Glomerular visceral epithelial cell (primary cell): ENCODE data around the gene NTM.

Experiments
- DNase-seq: peaks from one replicate; pipeline ENCODE4 v3.0.0-alpha.2; 2016; ENCODE audit errors: extremely low spot score

Gene NTM

GRCh38 chr11:131499199-131499598, 128.8 kb downstream of the NTM start:
- no peak for DNase-seq

DNA sequence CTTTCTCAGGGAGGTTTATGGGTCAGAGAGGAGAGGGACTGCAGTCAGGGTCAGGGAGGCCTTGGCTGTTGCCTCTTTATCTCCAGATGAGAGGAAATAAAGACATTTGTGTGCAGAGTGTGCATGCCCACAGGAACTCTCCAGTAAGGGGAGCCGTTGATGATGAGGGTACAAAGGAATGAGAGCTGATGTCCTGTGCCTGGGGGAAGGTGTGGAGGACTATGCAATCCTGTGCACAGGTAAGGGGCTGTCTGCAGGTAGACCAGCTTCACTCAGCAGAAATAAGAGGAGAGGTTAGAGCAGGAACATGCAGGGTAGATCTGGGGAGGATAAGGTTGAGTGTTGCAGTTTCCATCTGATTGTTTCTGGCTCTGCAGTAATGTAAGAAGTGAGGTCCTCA, 132.6 kb downstream of the NTM start:
- DNase-seq, result no peak

DNA sequence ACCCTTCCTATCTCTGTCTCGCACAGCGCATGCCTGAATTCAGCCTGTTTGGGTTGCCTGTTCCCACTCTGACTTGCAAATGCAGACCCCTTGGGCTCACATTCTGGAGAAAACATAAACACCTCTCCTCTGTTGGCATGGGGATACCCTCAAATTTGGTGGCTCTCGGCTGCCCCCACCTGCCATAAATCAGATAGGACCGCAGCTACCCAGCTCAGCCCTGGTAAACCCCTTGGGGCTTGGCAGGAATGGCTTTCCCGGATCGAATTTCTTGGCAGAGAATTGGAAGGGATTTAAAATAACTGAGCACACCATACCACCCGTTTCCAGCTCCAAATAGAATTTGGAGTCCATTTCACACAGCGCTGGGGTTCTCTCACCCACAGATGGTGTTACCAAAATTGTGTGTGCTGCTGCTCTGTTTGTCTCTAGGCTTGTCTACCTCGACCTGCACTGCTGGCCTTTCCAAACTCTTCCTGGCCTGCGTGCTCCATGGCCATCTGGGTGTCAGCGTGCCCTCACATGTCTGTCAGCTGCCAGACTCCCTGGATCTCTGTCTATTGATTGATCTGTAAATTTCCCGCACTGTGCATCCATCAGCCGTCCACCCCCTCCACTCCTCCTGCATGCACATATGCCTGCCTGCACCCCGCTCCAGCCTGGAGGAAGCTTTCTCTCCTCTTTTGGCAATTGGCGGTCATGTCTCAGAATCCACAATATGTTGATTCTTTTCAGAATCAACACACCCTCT, 134.0 kb downstream of the NTM start:
- DNase-seq, result no peak

GRCh38 chr11:131506348-131506747, 135.9 kb downstream of the NTM start:
- DNase-seq, result no peak

- DNase-seq, result no peak
Measured at GRCh38 chr11:131510662-131511061, 140.2 kb downstream of the NTM start.

DNA sequence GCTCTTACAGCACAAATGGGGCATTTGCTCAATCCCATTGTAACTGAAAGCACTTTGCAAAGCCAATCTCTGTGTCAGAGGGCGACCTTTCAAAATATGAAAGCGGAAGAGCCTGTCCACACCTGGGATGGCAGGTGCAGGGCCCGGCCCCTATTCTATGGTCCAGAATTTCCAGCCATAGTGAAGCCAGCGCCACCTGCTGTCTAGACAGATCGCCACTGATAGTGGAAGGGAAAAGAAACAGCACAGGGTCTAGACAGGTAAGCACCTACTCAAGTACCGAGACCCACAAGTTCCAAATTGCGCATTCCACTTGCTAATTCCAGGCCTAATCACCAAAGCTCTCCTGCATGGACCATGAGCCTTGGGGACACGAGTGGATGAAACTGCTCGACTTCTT, 141.4 kb downstream of the NTM start:
- no peak for DNase-seq

DNA sequence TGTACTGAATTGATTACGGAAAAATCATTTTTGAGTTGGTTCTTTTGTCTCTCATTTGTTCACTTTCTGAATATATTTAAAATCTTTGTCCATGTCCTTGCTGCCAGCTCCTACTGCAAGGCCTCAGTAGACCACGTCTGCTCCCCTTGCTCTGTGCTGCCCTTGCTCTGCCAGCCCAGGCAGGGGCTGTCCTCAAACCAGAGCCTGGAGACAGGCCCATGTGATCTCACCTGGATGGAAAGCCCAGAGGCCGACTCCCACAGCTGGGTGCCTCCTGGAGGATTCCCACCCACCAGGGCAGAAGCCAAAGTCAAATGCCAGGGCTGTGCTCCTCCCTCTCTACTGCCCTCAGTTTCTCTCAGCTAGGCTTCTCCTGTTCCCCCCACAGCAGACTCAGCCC, 141.8 kb downstream of the NTM start:
- DNase-seq, result no peak

GRCh38 chr11:131514062-131514461, 143.6 kb downstream of the NTM start:
- no peak for DNase-seq

DNA sequence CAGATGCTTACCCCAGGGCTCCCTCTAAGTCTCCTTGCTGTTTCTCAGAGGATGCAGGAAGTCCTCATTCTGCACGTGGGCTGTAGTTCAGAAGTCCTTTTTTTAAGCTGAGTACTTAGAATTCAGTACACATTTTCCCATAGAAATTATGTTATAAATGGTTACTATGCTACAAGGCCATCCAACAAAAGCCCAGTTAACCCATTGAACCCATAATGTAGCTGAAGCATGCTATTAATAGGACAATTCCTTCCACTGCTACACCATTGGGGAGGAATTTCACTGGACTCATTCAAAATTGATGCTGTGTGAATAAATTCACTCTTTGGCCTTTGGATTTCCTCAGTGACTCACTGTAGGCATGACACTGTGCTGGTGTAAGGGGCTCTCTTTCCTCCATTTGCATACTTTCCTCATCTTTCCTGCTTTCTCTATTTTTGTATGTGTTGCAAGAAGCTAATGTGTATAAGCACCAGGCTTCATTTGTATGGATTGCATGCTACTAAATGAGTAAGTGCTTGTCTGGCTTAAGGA, 148.0 kb downstream of the NTM start:
- no peak for DNase-seq

GRCh38 chr11:131522851-131523250, 152.4 kb downstream of the NTM start:
- DNase-seq, result peak; percentile 65

DNA sequence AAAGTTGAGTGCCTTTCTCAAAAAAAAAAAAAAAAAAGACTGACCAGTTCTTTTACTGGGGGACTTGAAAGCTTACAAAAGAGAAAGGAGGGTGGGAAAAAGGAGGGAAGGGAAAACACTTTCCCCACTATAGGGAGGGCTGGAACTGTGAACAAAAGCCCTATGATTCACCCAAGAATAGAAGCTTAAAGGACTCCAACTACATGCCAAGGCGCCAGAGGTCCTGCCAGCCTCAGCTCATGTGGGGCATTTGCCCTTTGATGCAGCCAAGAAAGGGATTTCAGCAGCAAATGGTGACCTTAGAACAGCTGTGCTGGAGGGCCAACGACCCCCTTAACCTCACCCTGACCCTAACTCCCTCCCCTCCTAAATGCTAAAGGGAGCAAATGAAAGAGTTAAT, 160.0 kb downstream of the NTM start:
- no peak for DNase-seq

- no peak for DNase-seq
Measured at GRCh38 chr11:131533149-131533548, 162.7 kb downstream of the NTM start.

DNA sequence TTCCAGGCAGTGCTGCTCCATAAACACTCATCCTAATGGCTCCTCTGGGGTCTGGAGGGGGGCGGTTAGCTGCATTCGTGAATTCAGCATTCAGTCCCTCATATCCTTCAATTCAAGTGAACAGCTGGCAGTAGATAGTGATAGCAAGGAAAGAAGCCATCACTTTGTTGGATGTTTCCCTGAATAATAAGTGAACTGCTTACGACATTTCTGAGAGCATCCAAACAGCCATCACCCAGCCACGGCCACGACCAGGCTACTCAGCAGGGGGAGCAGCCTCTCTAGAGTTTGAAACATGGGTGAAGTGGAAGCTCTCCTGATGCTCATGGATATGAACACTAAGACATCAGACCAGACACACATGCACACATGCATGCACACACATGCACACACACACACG, 163.6 kb downstream of the NTM start:
- DNase-seq, result no peak

DNA sequence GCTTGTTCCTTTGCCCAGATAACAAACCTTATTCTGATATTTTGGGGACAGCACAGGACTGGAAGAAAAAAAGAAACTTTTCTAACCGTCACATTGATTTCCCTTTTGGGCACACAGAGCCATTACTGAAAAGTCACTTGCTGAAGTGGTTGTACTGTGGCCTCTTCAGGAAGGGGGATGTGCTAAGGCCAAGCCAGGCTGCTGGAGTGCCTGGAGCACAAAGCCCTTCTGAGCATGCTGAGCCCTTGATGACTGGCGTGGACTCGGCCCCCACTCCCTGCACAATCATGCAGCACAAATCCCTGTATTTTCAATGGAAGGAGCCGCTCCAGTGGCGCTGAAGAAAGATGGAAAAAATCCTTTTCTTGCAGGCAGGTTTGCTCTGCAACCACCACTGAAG, 164.2 kb downstream of the NTM start:
- no peak for DNase-seq

DNA sequence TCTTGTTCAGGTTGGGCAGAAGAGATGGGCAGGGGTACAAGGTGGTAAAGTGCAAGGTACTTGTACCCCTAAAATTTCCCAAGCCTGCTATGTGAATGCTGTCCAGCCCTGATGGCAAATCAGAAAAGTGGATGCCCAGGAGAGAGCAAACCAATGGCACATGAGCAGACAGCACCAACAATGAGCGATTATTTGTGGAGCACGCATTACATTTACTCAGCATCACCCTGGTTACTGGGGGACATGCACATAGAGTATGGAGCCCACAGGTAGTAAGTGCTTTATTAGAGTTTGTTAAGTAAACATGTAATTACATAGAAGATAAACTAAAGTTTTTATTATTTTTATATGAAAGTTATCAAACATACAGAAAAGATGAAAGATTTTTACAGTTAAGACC, 165.7 kb downstream of the NTM start:
- no peak for DNase-seq

GRCh38 chr11:131537196-131537595, 166.8 kb downstream of the NTM start:
- no peak for DNase-seq

GRCh38 chr11:131537748-131538147, 167.3 kb downstream of the NTM start:
- no peak for DNase-seq

DNA sequence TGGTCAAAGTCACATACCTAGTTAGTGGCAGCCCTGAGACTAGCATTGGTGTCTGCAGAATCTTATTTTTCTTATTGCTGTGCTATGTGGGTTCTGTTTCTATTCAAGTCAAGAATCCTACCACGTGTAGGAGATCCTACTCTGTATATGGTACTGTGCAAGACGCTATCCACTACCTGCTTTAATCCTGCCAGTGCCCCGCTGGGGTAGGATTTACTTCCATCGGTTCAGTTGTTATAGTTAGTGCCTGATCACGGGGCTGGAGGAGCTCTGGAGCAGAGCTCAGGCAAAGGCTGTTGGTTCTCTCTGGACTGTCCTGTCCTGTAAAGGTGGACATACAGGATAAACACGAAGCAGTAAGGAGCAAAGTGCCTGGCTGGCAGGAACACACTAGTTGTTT, 167.9 kb downstream of the NTM start:
- DNase-seq, result no peak

DNA sequence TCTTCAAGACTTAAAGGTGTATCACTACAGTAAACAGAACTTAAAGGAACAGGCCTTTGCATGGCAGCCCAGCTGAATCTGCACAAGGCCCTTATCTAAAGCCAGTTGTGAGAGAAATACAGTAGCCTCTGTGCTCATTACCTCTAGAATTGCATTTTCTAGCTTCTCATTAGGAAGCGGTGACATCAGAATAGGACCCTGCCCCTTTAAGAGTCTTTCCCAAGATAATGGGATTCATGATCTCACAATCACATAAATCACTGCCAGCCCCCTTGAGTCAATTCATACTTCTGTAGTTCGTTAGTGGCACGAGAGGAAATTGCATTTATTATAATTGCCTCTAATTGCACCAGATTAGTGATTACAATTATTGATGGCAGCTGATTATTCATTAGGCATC, 170.3 kb downstream of the NTM start:
- DNase-seq, result no peak

DNA sequence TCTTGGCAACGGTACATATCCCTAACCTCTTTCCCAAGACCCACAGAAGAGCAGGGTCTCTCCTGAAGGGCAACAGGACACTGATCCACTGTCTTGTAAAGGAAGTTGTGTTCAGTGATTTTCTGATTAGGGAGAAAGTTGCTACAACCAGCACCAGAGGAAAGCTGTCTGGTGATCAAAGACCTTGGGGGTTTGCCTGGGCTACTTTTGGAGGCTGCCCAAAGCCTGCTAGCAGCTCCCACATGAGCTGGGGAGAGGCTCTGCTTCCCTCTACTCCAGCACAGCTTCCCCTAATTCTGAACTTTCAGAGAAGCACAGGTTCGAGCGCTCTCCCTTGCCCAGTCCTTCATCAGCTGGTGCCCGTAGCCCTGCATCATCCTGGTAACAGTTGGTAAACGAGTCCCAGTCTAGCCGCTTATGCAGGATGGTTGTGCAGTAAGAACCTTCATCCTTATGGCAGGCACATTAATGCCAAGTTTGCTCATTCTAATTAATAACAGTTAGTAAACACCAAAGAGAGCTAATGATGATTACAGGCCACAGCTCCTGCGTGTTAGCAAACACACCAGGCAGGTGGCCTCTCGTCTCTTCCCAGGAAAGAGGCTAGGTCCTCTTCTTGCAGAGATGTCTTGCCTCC, 173.1 kb downstream of the NTM start:
- DNase-seq, result no peak

DNA sequence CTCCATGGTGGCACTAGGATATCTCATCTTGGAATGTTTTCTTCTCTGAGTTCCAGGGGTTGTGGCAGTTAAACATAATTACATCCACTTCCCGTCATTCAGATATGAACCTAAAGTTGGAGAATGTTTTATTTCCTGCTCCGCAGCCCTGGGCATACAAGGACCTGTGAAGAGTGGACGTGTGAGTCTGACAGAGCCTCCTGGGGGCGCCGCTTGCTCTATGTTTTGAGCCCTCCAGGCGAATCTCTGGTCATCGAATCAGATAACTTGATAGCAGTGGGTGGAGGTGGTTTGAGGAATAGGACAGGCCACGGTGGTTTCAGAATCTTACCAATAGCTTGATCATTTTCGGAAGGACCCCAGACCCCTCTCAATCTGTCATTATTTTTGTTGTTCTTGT, 174.2 kb downstream of the NTM start:
- no peak for DNase-seq

DNA sequence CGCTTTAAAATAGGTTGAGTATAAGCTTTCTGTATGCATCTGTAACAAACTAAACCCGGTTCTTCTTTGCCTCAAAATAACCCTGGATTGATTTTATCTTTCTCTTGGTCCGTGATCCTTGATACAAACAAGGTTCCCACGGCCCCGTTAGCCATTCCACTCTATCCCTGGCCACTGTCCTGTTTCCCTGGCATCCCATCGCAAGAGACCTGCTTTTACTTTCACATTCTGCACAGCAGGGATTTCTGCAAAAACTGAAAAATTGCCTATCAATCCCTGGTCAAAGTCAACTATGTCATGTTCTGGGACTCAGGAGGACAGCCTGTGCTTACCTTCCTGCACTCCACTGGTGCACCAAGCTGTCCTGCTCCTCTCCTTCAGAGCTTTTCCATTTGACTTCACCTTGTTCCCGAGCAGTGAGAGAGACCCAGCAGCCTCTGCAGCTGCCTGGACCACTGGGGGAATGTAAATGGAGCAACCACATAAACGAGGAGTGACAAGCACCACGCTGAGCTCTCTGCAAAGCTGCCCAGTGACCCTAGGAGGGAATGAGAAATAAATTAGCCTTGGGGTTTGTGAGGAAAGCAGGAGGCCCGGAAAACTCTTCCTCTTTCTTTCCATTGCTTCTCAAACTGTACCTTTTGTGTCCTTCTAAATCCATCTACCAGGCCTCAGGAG, 175.9 kb downstream of the NTM start:
- no peak for DNase-seq

- no peak for DNase-seq
Measured at GRCh38 chr11:131549099-131549498, 178.7 kb downstream of the NTM start.
